ENCODE measurements around the gene ATP10A.

DNA sequence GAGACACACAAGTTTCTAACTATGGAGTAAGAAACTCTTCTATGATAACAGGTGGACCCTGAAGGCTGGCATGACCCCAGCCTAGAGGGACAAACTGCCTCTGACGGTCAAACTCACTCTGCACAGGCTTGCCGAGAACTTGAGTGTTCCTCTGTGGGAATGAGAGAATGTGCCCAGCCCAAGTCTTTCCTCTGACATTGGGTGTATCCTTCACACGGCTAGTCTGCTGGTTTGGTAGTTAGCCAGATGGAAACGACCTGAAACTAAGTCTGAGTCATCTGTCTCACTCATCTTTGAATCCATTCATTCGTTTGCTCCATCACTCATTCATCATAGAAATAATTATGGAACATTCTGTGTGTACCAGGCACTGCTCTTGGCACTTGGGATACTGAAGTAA is 198.4 kb downstream of the ATP10A start:
- TF ChIP-seq, protein P1, sequence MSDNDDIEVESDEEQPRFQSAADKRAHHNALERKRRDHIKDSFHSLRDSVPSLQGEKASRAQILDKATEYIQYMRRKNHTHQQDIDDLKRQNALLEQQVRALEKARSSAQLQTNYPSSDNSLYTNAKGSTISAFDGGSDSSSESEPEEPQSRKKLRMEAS (CRISPR knock-in tag; IDR thresholded peaks at IDR 0.05): no peak
- TF ChIP-seq ZNF232 (CRISPR knock-in tag; IDR thresholded peaks at IDR 0.05): no peak
- TF ChIP-seq ATF1 (CRISPR knock-in tag; IDR thresholded peaks at IDR 0.05): no peak
- TF ChIP-seq, protein P2, sequence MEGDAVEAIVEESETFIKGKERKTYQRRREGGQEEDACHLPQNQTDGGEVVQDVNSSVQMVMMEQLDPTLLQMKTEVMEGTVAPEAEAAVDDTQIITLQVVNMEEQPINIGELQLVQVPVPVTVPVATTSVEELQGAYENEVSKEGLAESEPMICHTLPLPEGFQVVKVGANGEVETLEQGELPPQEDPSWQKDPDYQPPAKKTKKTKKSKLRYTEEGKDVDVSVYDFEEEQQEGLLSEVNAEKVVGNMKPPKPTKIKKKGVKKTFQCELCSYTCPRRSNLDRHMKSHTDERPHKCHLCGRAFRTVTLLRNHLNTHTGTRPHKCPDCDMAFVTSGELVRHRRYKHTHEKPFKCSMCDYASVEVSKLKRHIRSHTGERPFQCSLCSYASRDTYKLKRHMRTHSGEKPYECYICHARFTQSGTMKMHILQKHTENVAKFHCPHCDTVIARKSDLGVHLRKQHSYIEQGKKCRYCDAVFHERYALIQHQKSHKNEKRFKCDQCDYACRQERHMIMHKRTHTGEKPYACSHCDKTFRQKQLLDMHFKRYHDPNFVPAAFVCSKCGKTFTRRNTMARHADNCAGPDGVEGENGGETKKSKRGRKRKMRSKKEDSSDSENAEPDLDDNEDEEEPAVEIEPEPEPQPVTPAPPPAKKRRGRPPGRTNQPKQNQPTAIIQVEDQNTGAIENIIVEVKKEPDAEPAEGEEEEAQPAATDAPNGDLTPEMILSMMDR (IDR thresholded peaks at IDR 0.05): no peak
- TF ChIP-seq SP1 (CRISPR knock-in tag; conservative IDR thresholded peaks at IDR 0.05): no peak
- no peak for TF ChIP-seq JUN (CRISPR knock-in tag; IDR thresholded peaks at IDR 0.05)
- no peak for TF ChIP-seq ZNF512 (CRISPR knock-in tag; IDR thresholded peaks at IDR 0.05; ENCODE audit: borderline replicate concordance)
- no peak for TF ChIP-seq CREM (CRISPR knock-in tag; IDR thresholded peaks at IDR 0.05)
- TF ChIP-seq MXD4 (CRISPR knock-in tag; IDR thresholded peaks at IDR 0.05; ENCODE audit: borderline replicate concordance): no peak
- no peak for TF ChIP-seq NR2C2 (CRISPR knock-in tag; IDR thresholded peaks at IDR 0.05)
- no peak for TF ChIP-seq ATF6 (CRISPR knock-in tag; IDR thresholded peaks at IDR 0.05)
- TF ChIP-seq ELF4 (CRISPR knock-in tag; IDR thresholded peaks at IDR 0.05; ENCODE audit: low read depth): no peak
- TF ChIP-seq CREB1 (CRISPR knock-in tag; IDR thresholded peaks at IDR 0.05): no peak
- no peak for TF ChIP-seq KAT7 (CRISPR knock-in tag; IDR thresholded peaks at IDR 0.05; ENCODE audit: borderline replicate concordance)

All from WTC11 (cell line).